Trophoblast cell (in vitro differentiated cells and primary cell): ENCODE data around the gene FCGR2B.
"Not testable (repeated sequence)": the region's sequence is repeated elsewhere in the genome, so short reads cannot be mapped to it uniquely, and the experiment has no call there.

Source experiments
- DNase-seq, 2 donors: peaks; one replicate each; pipeline ENCODE4 v3.0.0-alpha.2; 2016
- H2AFZ ChIP-seq: 2 replicates; pipeline ENCODE4 v1.6.1; 2013; ENCODE audit warnings: low read length, moderate library complexity, mild to moderate bottlenecking; ENCODE audit not compliant: insufficient read depth, poor library complexity
- H2AK5ac ChIP-seq: 2 replicates; pipeline ENCODE4 v1.6.1; 2013; ENCODE audit warnings: mild to moderate bottlenecking, low read length
- H2BK120ac ChIP-seq: 2 replicates; pipeline ENCODE4 v1.6.1; 2013; ENCODE audit warnings: low read length, mild to moderate bottlenecking, moderate library complexity; ENCODE audit not compliant: insufficient read depth, poor library complexity
- H2BK12ac ChIP-seq: 2 replicates; pipeline ENCODE4 v1.6.1; 2013; ENCODE audit warnings: mild to moderate bottlenecking, low read length, moderate library complexity
- H2BK5ac ChIP-seq: 2 replicates; pipeline ENCODE4 v1.6.1; 2013; ENCODE audit warnings: low read length, low read depth, moderate library complexity, mild to moderate bottlenecking; ENCODE audit not compliant: poor library complexity
- H3K14ac ChIP-seq: 2 replicates; pipeline ENCODE4 v1.6.1; 2013; ENCODE audit warnings: mild to moderate bottlenecking, low read length
- H3K18ac ChIP-seq: 2 replicates; pipeline ENCODE4 v1.6.1; 2013; ENCODE audit warnings: mild to moderate bottlenecking, low read length
- H3K23ac ChIP-seq: 2 replicates; pipeline ENCODE4 v1.6.1; 2013; ENCODE audit warnings: low read length
- H3K27ac ChIP-seq: 2 replicates; pipeline ENCODE4 v1.5.1; 2013; ENCODE audit warnings: low read depth, mild to moderate bottlenecking, inconsistent platforms, low read length, moderate library complexity
- H3K27me3 ChIP-seq: 2 replicates; pipeline ENCODE4 v1.6.1; 2013; ENCODE audit warnings: inconsistent platforms, mild to moderate bottlenecking, low read length, moderate library complexity; ENCODE audit not compliant: insufficient read depth
- H3K36me3 ChIP-seq, 2 experiments: 1 replicate in 1 of 2; 2 replicates in 1 of 2; pipeline ENCODE4 v1.6.1; 2013; ENCODE audit warnings: low read length in 2 of 2, mild to moderate bottlenecking in 2 of 2, moderate library complexity in 1 of 2; ENCODE audit not compliant: insufficient read depth in 2 of 2, control insufficient read depth in 1 of 2
- H3K4ac ChIP-seq: 2 replicates; pipeline ENCODE4 v1.6.1; 2013; ENCODE audit warnings: low read depth, mild to moderate bottlenecking, low read length, moderate library complexity
- H3K4me1 ChIP-seq, 2 experiments: 1 replicate in 1 of 2; 2 replicates in 1 of 2; pipeline ENCODE4 v1.6.1; 2013; ENCODE audit warnings: low read length in 2 of 2, mild to moderate bottlenecking in 2 of 2, moderate library complexity in 1 of 2; ENCODE audit not compliant: insufficient read depth in 2 of 2, control insufficient read depth in 1 of 2
- H3K4me2 ChIP-seq: 2 replicates; pipeline ENCODE4 v1.6.1; 2013; ENCODE audit warnings: inconsistent platforms, mild to moderate bottlenecking, low read length, moderate library complexity
- H3K4me3 ChIP-seq: 2 replicates; pipeline ENCODE4 v1.5.1; 2013; ENCODE audit warnings: mild to moderate bottlenecking, low read depth, low read length, inconsistent platforms
- H3K79me1 ChIP-seq: one replicate; pipeline ENCODE4 v1.6.1; 2013; ENCODE audit warnings: low read length
- H3K79me2 ChIP-seq: 2 replicates; pipeline ENCODE4 v1.6.1; 2013; ENCODE audit warnings: low read length, mild to moderate bottlenecking; ENCODE audit not compliant: control insufficient read depth, insufficient read depth, poor library complexity
- H3K9ac ChIP-seq: 2 replicates; pipeline ENCODE4 v1.6.1; 2013; ENCODE audit warnings: mild to moderate bottlenecking, low read length
- H3K9me3 ChIP-seq: 2 replicates; pipeline ENCODE4 v1.6.1; 2013; ENCODE audit warnings: low read depth, mild to moderate bottlenecking, control low read depth, inconsistent platforms, low read length; ENCODE audit not compliant: insufficient read depth
- H4K12ac ChIP-seq: 2 replicates; pipeline ENCODE4 v1.6.1; 2013; ENCODE audit warnings: low read depth, mild to moderate bottlenecking, low read length, moderate library complexity
- H4K8ac ChIP-seq: 2 replicates; pipeline ENCODE4 v1.6.1; 2013; ENCODE audit warnings: low read depth, mild to moderate bottlenecking, low read length, moderate library complexity
- H4K91ac ChIP-seq: one replicate; pipeline ENCODE4 v1.6.1; 2013; ENCODE audit warnings: low read depth, mild to moderate bottlenecking, low read length, moderate library complexity
- WGBS: extraction: QIAGEN DNeasy Blood & Tissue Kit; methylation state at CpG from one replicate; pipeline ENCODE4 v1.1.7; 2013; ENCODE audit warnings: missing lambda C conversion rate; ENCODE audit not compliant: insufficient read length, insufficient coverage; ENCODE audit errors: extremely low coverage; 5-methylcytosine and 5-hydroxymethylcytosine counted together

The FCGR2B gene

DNA sequence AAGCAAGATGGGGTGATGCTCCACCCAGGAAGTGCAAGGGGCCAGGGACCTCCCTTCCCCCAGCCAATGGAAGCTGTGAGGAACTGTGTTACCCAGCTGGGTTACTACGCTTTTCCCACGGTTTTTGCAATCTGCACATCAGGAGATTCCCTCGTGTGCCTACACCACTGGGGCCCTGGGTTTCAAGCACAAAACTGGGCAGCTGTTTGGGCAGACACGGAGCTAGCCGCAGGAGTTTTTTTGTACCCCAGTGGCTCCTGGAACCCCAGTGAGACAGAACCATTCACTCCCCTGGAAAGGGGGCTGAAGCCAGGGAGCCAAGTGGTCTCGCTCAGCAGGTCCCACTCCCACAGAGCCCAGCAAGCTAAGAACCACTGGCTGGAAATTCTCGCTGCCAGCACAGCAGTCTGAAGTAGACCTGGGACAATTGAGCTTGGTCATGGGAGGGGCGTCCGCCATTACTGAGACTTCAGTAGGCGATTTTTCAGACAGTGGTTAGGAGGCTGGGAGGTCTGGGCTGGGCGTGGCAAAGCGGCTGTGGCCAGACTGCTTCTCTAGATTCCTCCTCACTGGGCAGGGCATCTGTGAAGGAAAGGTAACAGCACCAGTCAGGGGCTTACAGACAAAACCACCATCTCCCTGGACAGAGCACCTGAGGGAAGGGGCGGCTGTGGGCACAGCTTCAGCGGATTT is 30.2 kb downstream of the FCGR2B start:
- not testable (repeated sequence) for H3K4me2 ChIP-seq, H3K79me2 ChIP-seq, H2BK120ac ChIP-seq, H3K23ac ChIP-seq, H4K91ac ChIP-seq, H2BK5ac ChIP-seq, H3K36me3 ChIP-seq, H3K4me3 ChIP-seq, H3K27ac ChIP-seq, DNase-seq, H4K8ac ChIP-seq, H3K4ac ChIP-seq, H3K14ac ChIP-seq, H4K12ac ChIP-seq, H2AK5ac ChIP-seq, H3K9ac ChIP-seq, H3K79me1 ChIP-seq, H3K18ac ChIP-seq, H3K27me3 ChIP-seq, H2AFZ ChIP-seq, H2BK12ac ChIP-seq, H3K9me3 ChIP-seq, H3K4me1 ChIP-seq
- WGBS: no CpG with 5 or more reads among the region's 14 CpGs

DNA sequence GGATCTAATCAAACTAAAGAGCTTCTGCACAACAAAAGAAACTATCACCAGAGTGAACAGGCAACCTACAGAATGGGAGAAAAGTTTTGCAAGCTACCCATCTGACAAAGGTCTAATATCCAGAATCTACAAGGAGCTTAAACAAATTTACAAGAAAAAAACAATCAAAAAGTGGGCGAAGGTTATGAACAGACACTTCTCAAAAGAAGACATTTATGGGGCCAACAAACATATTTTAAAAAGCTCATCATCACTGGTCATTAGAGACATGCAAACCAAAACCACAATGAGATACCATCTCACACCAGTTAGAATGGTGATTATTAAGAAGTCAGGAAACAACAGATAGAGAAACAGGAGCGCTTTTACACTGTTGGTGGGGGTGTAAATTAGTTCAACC is 35.4 kb downstream of the FCGR2B start:
- H2BK12ac ChIP-seq, H3K9ac ChIP-seq, H4K91ac ChIP-seq, H3K18ac ChIP-seq, H3K27ac ChIP-seq, H3K4me3 ChIP-seq, H3K79me1 ChIP-seq, H3K23ac ChIP-seq, H3K4me2 ChIP-seq, H2BK120ac ChIP-seq, H3K27me3 ChIP-seq, H3K4ac ChIP-seq, DNase-seq, H3K4me1 ChIP-seq, H4K12ac ChIP-seq, H2BK5ac ChIP-seq, H3K9me3 ChIP-seq, H2AFZ ChIP-seq, H3K36me3 ChIP-seq, H2AK5ac ChIP-seq, H3K14ac ChIP-seq, H3K79me2 ChIP-seq, H4K8ac ChIP-seq: not testable (repeated sequence)
- no CpG with 5 or more reads among the region's 2 CpGs for WGBS

- WGBS: no CpG with 5 or more reads among the region's 8 CpGs
- no peak overlapping the region for H2AFZ ChIP-seq
- H3K36me3 ChIP-seq: no peaks in the 10 kb centered on the region
- H3K4me2 ChIP-seq: no peak overlapping the region
- no peak overlapping the region for H4K12ac ChIP-seq
- H3K18ac ChIP-seq: no peak overlapping the region
- H3K9ac ChIP-seq: no peak overlapping the region
- H4K91ac ChIP-seq: no peak overlapping the region
- no peak overlapping the region for H3K4me3 ChIP-seq
- H2BK12ac ChIP-seq: no peak overlapping the region
- H3K23ac ChIP-seq: no peak overlapping the region
- peaks cover 0 to 3% of the 10 kb centered on the region in 2 experiments for H3K4me1 ChIP-seq
- H3K79me1 ChIP-seq: no peaks in the 10 kb centered on the region
- no peak for DNase-seq
- no peak overlapping the region for H3K4ac ChIP-seq
- H3K79me2 ChIP-seq: no peaks in the 10 kb centered on the region
- H2BK5ac ChIP-seq: no peak overlapping the region
- no peak overlapping the region for H4K8ac ChIP-seq
- H3K9me3 ChIP-seq: no peaks in the 10 kb centered on the region
- no peak overlapping the region for H3K27ac ChIP-seq
- no peak overlapping the region for H2AK5ac ChIP-seq
- no peak overlapping the region for H3K14ac ChIP-seq
- no peaks in the 10 kb centered on the region for H3K27me3 ChIP-seq
- no peak overlapping the region for H2BK120ac ChIP-seq
Measured at GRCh38 chr1:161702250-161702649, 39.3 kb downstream of the FCGR2B start.

DNA sequence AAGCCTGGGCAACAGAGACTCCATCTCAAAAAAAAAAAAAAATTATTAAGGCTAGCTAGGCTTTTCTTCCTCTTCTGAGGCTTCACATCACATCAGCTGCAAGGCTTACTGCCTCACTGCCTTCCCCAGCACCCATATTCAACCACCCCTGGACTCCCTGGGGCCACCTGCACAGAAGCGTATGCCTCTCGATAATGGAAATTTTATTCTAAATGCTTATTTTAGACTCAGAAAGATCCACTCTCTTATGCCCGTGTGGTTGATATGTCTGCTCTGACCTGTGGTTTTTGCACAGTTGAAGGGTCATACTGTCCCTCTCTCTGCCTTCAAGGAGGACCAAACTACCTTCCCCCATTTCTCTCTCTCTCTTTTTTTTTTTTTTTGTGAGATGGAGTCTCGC is 42.6 kb downstream of the FCGR2B start:
- Histone ChIP-seq H3K27ac (no peak overlapping the region), H4K91ac (no peak overlapping the region), H2AFZ (no peak overlapping the region), H3K14ac (no peak overlapping the region), H4K8ac (no peak overlapping the region), H2AK5ac (no peak overlapping the region), H3K36me3 (no peaks in the 10 kb centered on the region), H3K4me2 (no peak overlapping the region), H3K27me3 (no peaks in the 10 kb centered on the region), H2BK120ac (no peak overlapping the region), H3K9ac (no peak overlapping the region), H4K12ac (no peak overlapping the region), H2BK12ac (no peak overlapping the region), H3K23ac (no peak overlapping the region), H3K9me3 (no peaks in the 10 kb centered on the region), H3K79me1 (no peaks in the 10 kb centered on the region), H3K4me3 (no peak overlapping the region), H3K18ac (no peak overlapping the region), H2BK5ac (no peak overlapping the region), H3K4ac (no peak overlapping the region), H3K4me1 (peaks cover 0 to 3% of the 10 kb centered on the region in 2 experiments), H3K79me2 (no peaks in the 10 kb centered on the region)
- WGBS: no CpG with 5 or more reads among the region's 4 CpGs
- DNase-seq: no peak
